ENCODE measurements around the gene CHAMP1. TPM values are rescaled to one million over a fixed set of nuclear protein-coding genes. Genes with fewer than 3 reads are reported as not detected.

Gene CHAMP1
- total and polyA plus RNA-seq, 2 of the 4 experiments (the other 2 are of a cell fraction), result 13.3 to 32.7 TPM

DNA sequence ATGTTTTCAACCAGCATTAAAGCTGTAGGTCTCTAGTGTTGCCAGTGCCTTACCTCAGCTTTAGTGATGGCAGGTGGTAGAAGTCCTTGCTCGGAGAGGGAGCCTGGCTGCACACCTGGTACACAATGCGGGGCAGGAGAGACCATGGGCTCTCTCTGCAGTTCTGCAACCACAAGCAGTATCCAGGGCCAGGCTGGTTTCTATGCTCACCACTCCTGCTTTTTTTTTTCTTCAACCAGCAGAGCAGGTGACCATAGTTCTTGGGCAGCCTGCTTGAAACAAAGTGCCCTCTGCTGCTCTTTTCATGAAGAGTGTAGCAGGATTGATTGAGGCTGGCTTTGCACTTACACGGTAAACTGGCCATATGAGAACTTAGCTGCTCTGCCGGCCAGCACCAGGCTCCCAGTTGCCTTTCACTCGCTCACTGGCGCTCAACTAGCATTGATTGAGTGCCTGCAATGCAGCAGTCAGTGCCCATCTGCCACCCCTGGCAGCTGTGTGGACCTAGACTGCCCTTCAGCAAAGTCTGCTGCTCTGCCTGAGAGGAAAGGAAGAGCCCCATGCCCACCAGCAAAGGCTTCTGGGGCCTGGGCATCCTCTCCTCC, 4.4 kb upstream of the CHAMP1 start:
- no peak overlapping the region for H3K9ac ChIP-seq (ENCODE audit: low read depth, low read length)
- no peak overlapping the region for H4K5ac ChIP-seq (ENCODE audit: low read depth, low read length)
- in situ Hi-C loops (cut with MboI; ENCODE audit: low sequenced_read_pairs) (no loop called here), intact Hi-C loops (cut with micrococcal nuclease) (no loop called here), dilution Hi-C loops (cut with HindIII; ENCODE audit: low sequenced_read_pairs, unreplicated experiment) (no loop called here)
- ChIA-PET POLR2A (ENCODE audit: unreplicated experiment) (no interaction called here), CTCF (interaction anchor here (1.0 kb wide), 1 partner anchor 25 kb away, joined by 3 read pairs; no protein-coding TSS in a partner anchor)
- 0 out of 2 replicates have a peak, but pooled peaks cover 4% of the 10 kb centered on the region for H4K20me1 ChIP-seq (ENCODE audit: insufficient read depth, low read length)
- H2AK9ac ChIP-seq (replicated peaks; ENCODE audit: low read depth, low read length, poor library complexity), result no peak overlapping the region
- H3K27me3 ChIP-seq (ENCODE audit: control insufficient read depth, insufficient read depth, low read length), result no peaks in the 10 kb centered on the region
- WGBS, 2 experiments (ENCODE audit: extremely low coverage in 2 of 2, insufficient read length in 1 of 2), result 64% methylated on average over 4 of the region's 6 CpGs; no CpG with 5 or more reads in 1 of the 2 experiments
- H3K4ac ChIP-seq (ENCODE audit: low read depth, low read length), result no peak overlapping the region
- no peak overlapping the region for H2AK5ac ChIP-seq (ENCODE audit: low read depth, low read length)
- H4K8ac ChIP-seq (ENCODE audit: low read depth in 2 of 2, low read length in 2 of 2), result no peak overlapping the region
- no peak overlapping the region for H2BK15ac ChIP-seq (ENCODE audit: low read depth, low read length)
- no peak overlapping the region for H3K23ac ChIP-seq (ENCODE audit: low read depth, low read length)
- peaks cover 0 to 2% of the 10 kb centered on the region in 2 experiments; a peak in 1 of 4 replicates for H3K79me1 ChIP-seq (ENCODE audit: low read depth in 1 of 2, low read length in 2 of 2)
- peaks cover 3% of the 10 kb centered on the region; the same call in 1 of the 2 replicates for H3K9me1 ChIP-seq (ENCODE audit: insufficient read depth, low read length)
- TF ChIP-seq SMC3 (IDR thresholded peaks at IDR 0.05; ENCODE audit: low read depth, low read length) (no peak), RCOR1 (IDR thresholded peaks at IDR 0.05; ENCODE audit: insufficient replicate concordance, low read length) (no peak), MXI1 (IDR thresholded peaks at IDR 0.05; ENCODE audit: borderline replicate concordance, low read depth, low read length) (no peak), MAFK (IDR thresholded peaks at IDR 0.05; ENCODE audit: low read depth, low read length) (no peak), MAZ (IDR thresholded peaks at IDR 0.05; ENCODE audit: borderline replicate concordance, low read depth, low read length) (no peak), RFX5 (IDR thresholded peaks at IDR 0.05; ENCODE audit: low read depth, low read length) (no peak), CHD1 (IDR thresholded peaks at IDR 0.05; ENCODE audit: low read depth, low read length) (no peak), FOS (IDR thresholded peaks at IDR 0.05; ENCODE audit: low read depth, low read length) (no peak), NFE2L2 (IDR thresholded peaks at IDR 0.05; ENCODE audit: low read depth, low read length) (no peak), CEBPB (IDR thresholded peaks at IDR 0.05; ENCODE audit: low read depth, low read length) (no peak)
- TF ChIP-seq, protein P1, sequence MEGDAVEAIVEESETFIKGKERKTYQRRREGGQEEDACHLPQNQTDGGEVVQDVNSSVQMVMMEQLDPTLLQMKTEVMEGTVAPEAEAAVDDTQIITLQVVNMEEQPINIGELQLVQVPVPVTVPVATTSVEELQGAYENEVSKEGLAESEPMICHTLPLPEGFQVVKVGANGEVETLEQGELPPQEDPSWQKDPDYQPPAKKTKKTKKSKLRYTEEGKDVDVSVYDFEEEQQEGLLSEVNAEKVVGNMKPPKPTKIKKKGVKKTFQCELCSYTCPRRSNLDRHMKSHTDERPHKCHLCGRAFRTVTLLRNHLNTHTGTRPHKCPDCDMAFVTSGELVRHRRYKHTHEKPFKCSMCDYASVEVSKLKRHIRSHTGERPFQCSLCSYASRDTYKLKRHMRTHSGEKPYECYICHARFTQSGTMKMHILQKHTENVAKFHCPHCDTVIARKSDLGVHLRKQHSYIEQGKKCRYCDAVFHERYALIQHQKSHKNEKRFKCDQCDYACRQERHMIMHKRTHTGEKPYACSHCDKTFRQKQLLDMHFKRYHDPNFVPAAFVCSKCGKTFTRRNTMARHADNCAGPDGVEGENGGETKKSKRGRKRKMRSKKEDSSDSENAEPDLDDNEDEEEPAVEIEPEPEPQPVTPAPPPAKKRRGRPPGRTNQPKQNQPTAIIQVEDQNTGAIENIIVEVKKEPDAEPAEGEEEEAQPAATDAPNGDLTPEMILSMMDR (conservative IDR thresholded peaks at IDR 0.05; ENCODE audit: low read depth, low read length), result no peak
- no peak overlapping the region for H3K4me3 ChIP-seq (ENCODE audit: insufficient read depth, low read depth, low read length)
- DNase-seq, result no peak
- no peak overlapping the region; the same call in 1 of the 2 replicates for H4K91ac ChIP-seq (ENCODE audit: insufficient read depth, low read depth, low read length)
- H2BK20ac ChIP-seq (ENCODE audit: low read depth, low read length), result no peak overlapping the region
- no peaks in the 10 kb centered on the region for H3K9me3 ChIP-seq (ENCODE audit: control insufficient read depth, insufficient read depth, low read length)
- BruUV-seq (replicated peaks), result no TSS peak
- peaks cover 10% of the 10 kb centered on the region for H3K36me3 ChIP-seq (ENCODE audit: control insufficient read depth, insufficient read depth, low read length)
- H2BK120ac ChIP-seq (ENCODE audit: low read depth, low read length), result no peak overlapping the region
- H2AFZ ChIP-seq (replicated peaks; ENCODE audit: low read length, poor library complexity), result no peak overlapping the region
- no peak overlapping the region for H3K56ac ChIP-seq (ENCODE audit: extremely low read depth, insufficient read depth, low read length)
- no peak overlapping the region for H3K18ac ChIP-seq (ENCODE audit: low read depth, low read length)
- H3K27ac ChIP-seq (ENCODE audit: insufficient read depth, low read length), result no peak overlapping the region
- H2BK5ac ChIP-seq (ENCODE audit: low read depth, low read length, poor library complexity, severe bottlenecking), result no peak overlapping the region
- no peak overlapping the region for H3K4me2 ChIP-seq (ENCODE audit: low read depth, low read length)
- no peak for ATAC-seq (ENCODE audit: low read depth)
- H3K14ac ChIP-seq (replicated peaks; ENCODE audit: low read depth, low read length), result no peak overlapping the region
- peaks cover 10% of the 10 kb centered on the region for H3K4me1 ChIP-seq (ENCODE audit: control insufficient read depth, insufficient read depth, low read length)

Measured in IMR-90 (cell line).